Activated CD8-positive, alpha-beta memory T cell treated with anti-CD3 and anti-CD28 coated beads for 36 hours (primary cell): ENCODE measurements around the gene SCRN2. TPM values are rescaled to one million over a fixed set of nuclear protein-coding genes. Genes with fewer than 3 reads are reported as not detected.

Experiments used
- CTCF ChIA-PET: fragments of 350-600 bp; sonication (Branson Sonifier 250); formaldehyde crosslinking; loops from one replicate; lab custom pipeline; 2021; ENCODE audit warnings: antibody characterized with exemption; lab: Charles Lee
- POLR2A ChIA-PET: fragments of 350-600 bp; sonication (Branson Sonifier 250); formaldehyde crosslinking; loops from one replicate; lab custom pipeline; 2021; ENCODE audit warnings: antibody characterized with exemption; lab: Charles Lee
- total RNA-seq, 2 experiments: library from RNA; stranded (reverse); gene quantifications; one replicate each; pipeline ENCODE4 v1.2.3, GENCODE V29; 2021

The SCRN2 gene
- total RNA-seq, 2 experiments from 2014 or later: 18.4 to 18.7 TPM

DNA sequence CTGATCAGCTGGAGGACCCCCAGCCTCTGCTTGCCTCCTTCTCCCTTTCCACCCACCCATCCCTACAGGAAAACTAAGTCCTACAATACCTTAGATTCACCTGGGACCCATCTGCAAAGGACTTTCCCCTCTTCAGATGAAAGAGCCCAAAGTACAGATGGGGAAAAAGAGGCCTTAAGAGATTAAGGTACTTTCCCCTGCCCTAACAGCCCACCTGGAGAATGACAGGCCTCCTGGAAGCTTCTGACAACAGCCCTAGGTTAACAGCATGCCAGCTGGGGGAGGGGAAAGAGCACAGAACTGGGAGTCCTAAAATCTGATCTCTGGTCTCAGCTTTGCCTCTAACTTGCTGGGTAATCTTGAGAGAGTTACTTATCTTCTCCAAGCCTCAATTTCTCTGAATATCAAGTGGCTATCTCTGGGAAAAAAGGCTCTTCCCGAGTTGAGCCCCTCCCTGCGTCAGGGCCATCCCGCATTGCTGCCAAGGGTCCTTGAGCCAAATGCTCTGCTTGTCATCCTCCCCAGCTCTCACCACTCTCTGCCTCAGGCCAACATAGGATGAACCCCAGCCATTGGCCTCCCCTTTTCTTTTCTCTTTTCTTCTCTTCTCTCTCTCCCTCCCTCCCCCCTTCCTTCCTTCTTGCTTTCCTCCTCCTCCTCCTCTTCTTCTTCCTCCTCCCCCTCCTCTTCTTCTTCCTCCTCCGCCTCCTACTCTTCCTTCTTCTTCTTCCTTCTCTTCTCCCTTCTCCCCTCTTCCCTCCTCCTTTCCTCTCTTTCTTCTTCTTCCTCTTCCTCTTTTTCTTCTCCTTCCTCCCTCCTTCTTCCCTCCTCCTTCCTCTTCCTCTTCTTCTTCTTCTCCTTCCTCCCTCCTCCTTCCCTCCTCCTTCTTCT lies 32.4 kb upstream of the SCRN2 start:
- CTCF ChIA-PET: interaction anchor here (0.6 kb wide), 1 partner anchor 16 kb away, joined by 3 read pairs; no protein-coding TSS in a partner anchor

DNA sequence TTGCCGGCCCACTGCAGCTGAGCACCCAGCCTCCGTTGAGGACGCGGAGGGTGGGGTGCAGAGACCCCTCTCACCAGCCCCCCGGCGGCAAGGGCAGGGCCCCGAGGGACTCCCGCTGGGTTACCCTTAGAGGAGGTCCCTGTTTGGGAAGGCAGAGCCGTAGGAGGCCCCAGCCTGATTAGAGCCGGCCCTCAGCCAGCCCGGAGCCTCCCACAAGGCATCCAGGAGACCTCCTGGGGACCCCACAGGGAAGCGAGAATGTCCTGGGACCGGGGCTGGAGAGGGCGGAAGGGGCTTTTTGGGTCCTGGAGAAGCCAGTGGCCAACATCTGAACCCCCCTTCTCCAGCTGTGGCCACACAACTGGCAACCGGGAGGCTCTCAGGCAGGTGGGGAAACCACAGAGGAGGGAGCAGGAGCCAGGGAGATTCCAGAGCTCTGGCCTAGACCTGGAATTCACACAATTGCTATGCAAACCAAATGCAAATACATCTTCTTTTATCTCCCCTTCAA lies 31.6 kb upstream of the SCRN2 start:
- CTCF ChIA-PET: interaction anchor here (0.6 kb wide), 1 partner anchor 17 kb away, joined by 3 read pairs; no protein-coding TSS in a partner anchor

More for the DNA sequence above, 32.4 kb upstream of the SCRN2 start:
- POLR2A ChIA-PET: no interaction called here

GRCh38 chr17:47872019-47872650 lies 31.1 kb upstream of the SCRN2 start:
- ChIA-PET CTCF (interaction anchor here (0.7 kb wide), 1 partner anchor 64 kb away, joined by 3 read pairs; no protein-coding TSS in a partner anchor), POLR2A (interaction anchor here (0.7 kb wide), 1 partner anchor 25 kb away, joined by 6 read pairs; no protein-coding TSS in a partner anchor)

More for the DNA sequence above, 31.6 kb upstream of the SCRN2 start:
- POLR2A ChIA-PET: no interaction called here

- CTCF ChIA-PET: interaction anchor here (1.1 to 1.2 kb wide), 2 partner anchors 10 to 25 kb away, joined by 3 read pairs; no protein-coding TSS in a partner anchor
- POLR2A ChIA-PET: no interaction called here
Observed at GRCh38 chr17:47871048-47871447, 30.0 kb upstream of the SCRN2 start.

DNA sequence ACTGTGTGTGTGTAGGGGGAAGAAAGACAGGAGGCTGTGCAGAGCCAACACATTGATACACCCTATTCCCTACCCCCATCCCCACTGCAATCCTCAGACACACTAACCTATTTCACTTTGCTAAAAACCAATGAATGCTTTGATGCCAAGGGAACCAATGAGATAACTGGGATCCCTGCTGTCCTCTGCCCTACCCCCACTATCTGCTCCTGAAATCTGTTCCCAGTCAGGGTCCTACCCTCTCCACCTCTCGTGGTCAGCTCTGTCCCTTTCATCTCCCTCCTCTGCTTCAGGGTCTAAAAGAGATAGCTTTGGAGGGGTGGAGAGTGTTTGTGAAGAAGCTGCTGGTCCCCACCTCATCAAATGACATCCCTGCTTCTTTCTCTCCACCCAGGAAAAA lies 29.0 kb upstream of the SCRN2 start:
- ChIA-PET CTCF (interaction anchor here (0.6 to 1.2 kb wide), 3 partner anchors 11 to 84 kb away, joined by 3 read pairs; no protein-coding TSS in a partner anchor), POLR2A (no interaction called here)

DNA sequence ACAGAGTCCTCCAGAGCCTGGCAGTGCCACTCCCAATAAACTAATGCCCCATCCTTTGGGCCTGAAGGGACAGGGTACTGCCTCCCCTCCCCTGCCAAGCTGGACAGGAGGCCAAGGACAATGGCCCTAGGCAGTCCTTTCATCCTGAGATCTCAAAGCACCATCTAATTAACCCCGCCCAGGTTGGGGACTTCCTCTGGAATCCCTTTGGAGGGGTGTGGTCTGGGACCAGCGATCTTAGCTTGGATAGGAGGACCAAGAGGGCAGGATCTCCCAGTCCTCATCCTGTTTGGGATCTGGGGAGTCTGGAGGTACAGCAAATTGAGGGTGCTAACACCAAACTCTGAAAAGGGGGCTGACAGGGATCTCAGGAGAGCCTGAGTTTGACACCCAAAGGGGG lies 28.0 kb upstream of the SCRN2 start:
- CTCF ChIA-PET: interaction anchor here (0.7 kb wide), 1 partner anchor 20 kb away, joined by 3 read pairs; no protein-coding TSS in a partner anchor
- POLR2A ChIA-PET: no interaction called here

DNA sequence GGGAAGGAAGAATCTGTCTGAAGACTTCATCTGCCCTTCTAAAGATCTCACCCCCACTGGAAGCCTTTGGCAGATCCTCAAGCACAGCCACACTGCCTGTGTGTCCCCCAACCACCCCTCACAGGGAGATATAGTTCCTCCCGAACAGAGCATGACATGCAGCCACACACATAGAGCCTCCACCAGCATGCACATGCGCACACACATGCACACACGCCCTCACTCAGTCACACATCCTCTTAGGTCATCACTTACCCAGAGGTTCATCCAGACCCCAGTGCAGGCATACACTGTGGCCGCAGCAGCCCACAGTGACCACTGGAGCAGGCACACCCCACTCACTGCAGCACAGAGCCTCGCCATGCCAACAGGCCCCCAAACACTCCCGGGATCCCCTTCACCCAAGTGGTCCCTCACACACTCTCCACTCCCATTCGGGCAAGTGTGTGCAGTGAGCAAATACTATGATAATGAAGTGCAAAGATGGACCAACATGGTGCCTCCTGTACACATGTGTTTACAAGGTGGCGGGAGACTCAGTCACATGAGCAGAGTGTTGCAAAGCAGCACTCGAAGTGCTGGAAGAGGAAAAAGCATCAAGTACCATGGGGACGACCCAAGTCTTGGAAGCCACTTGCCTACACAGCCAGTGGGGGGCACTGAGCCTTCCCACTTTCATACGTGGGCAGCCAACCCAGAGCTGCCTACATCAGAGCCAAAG lies 26.9 kb upstream of the SCRN2 start:
- ChIA-PET CTCF (no interaction called here), POLR2A (no interaction called here)

DNA sequence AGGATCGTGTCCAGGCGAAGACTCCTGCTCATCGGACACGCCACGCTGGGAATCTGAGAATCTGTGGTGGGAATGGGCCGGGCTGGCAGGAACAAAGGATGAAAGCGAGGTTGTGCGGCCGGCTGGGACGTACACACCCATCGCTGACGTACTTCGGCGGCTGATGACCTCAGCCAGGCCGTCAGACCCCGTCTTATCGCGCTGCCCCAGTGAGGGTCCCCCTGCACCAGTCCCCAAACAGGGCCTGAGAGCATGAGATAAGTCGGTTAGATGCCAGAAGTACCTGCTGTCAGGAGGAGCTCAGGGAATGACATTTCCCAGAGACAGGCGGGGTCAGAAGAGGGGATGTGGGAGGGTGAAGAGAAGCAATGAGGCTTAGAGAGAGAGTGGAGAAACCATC lies 25.9 kb upstream of the SCRN2 start:
- CTCF ChIA-PET: interaction anchor here (0.5 kb wide), 1 partner anchor 9 kb away, joined by 5 read pairs; no protein-coding TSS in a partner anchor
- POLR2A ChIA-PET: no interaction called here

DNA sequence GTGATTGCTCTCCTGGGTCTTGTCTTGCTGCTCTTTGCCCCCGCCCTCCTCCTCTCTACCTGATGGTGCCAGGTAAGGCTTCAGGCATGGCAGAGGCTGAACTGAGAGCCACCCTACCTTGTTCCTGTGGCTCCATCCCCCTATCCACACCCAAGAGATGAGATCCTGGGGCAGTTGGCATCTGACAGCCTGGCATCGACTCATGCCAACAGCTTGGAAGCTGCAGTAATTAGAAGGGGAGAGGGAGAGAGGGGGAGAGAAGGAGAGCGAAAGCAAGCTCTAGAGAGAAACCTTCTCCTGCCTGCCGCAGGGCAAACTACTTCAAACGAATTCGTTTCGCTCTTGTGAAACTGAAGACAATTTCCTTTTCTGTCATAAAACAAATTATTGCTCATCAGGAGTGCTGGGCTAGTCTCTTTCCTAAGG lies 23.7 kb upstream of the SCRN2 start:
- CTCF ChIA-PET: interaction anchor here (0.7 to 1.7 kb wide), 3 partner anchors 18 to 25 kb away, joined by 3 to 5 read pairs (median 3); partner anchors contain the start of gene SCRN2
- POLR2A ChIA-PET: no interaction called here

DNA sequence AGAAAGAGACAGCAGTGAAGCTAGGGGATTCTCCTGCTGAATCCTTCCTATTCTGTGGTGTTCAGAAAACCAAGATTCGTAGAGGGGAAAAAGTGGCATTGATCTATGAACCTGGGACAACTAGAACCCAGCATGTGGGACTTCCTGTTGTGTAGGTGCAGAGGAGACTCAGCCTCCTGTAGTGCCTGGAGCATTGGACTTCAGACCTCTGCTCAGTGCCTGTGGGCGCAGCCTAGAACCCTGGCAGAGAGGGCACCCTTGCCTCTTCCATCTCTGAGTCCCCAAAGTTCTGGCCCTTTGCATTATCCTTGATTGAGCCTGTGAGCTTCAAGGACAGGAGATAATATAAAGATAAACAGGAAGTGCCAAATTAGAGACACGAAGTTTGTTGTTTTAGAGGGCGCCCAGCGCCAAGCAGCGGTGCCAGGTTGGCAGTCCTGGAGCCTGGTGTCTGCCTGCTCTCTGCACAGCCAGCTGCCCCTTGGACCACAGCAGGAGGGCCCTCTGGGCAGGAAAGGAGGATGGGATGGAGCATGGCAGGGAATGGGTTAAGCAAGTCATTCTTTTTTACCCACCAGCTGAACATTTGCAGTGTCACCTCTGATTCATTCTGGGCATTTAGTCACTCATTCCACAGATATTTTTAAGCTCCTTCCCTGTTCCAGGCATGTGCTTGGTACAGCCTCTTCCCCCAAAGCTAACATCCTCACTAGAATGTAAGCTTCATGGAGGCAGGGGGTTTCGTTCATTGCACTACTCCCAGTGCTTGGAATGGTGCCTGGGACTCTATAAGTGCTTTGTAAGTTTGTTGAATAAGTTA lies 21.8 kb upstream of the SCRN2 start:
- ChIA-PET POLR2A (no interaction called here), CTCF (interaction anchor here (0.5 to 0.7 kb wide), 2 partner anchors 13 to 128 kb away, joined by 3 read pairs; no protein-coding TSS in a partner anchor)

DNA sequence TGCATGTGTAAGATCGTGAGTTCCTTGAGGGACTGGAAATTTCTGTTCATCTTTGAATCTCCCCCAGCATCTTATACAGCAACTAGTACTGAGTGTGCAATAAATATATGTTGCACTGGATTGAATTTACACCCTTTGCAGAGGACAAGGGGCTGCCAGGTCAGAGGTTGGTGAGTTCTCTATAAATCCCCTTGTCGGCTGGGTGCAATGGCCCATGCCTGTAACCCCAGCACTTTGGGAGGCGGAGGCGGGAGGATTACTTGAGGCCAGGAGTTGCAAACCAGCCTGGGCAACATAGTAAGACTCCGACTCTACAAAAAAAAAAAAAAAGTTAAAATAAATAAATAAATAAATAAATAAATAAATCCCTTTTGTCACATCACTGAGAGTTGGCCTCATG lies 19.3 kb upstream of the SCRN2 start:
- ChIA-PET POLR2A (no interaction called here), CTCF (interaction anchor here (28.0 kb wide), 1 partner anchor 29 kb away, joined by 379 read pairs; the partner anchor contains the start of gene SP2)

DNA sequence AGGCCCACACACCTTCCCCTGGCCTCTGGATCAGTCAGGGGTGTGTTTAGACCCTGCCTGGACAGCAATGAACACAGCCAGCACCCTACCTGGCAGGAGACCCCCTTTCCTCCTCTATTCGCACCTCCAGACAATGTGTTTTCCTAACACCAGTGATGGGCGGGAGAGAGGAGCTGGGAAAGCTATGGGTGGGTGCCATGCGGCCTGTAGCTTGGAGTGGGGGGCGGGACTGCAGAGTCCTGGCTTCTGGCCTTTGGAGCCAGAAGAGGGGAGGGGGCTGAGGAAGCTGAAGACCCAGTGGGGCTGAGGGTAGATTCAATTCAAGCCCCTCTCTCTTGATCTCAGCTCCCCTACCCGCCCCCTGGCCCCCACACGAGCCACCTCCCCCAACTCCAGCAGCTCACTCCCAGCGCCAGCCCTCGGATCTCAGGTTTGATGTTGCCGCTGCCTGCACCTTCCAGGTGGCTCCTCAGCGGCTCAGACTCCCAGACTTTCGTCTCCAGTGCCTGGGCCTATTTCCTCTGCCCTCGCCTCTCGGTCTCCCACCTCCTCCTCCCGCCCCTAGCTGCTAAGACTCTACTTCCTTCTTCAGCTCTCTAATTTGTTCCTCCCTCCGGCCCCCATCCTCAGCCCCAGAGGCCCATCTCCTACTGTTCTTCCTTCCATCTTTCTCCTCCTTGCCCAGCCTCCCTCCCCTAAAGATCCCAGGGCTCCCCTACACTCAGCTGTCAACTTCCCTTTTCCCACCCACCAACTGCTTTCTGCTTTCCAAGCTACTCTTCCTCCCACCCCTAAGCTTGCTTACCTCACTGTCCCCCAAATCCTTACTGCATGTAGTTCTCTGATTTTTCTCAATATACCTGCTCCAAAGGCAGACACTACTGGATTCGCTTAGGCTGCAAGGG lies 16.7 kb upstream of the SCRN2 start:
- ChIA-PET POLR2A (no interaction called here), CTCF (interaction anchor here (0.6 to 28.0 kb wide), 2 partner anchors 31 to 1457 kb away, joined by 3 to 379 read pairs; partner anchors contain the start of gene SP2)

DNA sequence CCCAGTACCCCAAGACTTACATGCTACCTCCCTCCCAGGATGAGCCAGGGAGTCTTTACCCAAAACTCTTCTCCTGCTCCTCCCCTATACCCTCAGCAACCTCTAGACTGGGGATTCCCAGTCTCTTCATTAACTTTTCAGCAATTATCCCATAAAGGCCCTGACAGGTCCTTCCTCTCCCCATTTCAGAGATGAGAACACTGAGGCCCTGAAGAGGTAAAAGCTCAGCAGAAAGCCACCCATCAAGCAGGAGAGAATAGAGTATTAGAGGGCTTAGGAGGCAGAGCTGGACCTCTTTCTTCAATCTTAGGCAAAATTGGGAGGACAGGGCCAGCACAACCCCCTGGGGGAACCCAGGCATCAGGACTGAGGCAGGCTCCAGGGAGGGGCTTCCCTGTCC lies 15.8 kb upstream of the SCRN2 start:
- ChIA-PET CTCF (interaction anchor here (28.0 kb wide), 1 partner anchor 32 kb away, joined by 379 read pairs; the partner anchor contains the start of gene SP2), POLR2A (no interaction called here)

DNA sequence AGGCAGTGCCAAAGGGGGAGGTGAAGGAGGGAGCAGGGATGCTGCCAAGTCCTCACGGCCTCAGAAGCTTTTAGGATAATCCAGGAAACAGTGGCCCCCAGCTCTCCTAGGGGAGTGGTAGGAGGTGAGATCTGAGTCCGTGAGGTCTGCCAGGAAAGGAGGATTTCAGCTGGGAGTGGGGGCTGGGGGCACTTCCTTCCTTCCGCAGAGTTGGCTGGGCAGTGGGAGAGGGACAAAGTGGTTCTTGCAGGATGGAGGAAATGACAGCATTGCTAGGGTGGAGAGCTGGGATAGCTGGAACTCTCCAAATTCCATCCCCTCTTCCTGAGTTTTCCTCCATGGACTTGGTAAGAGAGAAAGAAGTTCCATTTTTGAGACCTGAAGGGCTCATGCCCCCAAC lies 14.7 kb upstream of the SCRN2 start:
- CTCF ChIA-PET: interaction anchor here (0.6 to 28.0 kb wide), 3 partner anchors 15 to 34 kb away, joined by 4 to 379 read pairs (median 4); partner anchors contain the start of genes OSBPL7, SCRN2 and SP2

DNA sequence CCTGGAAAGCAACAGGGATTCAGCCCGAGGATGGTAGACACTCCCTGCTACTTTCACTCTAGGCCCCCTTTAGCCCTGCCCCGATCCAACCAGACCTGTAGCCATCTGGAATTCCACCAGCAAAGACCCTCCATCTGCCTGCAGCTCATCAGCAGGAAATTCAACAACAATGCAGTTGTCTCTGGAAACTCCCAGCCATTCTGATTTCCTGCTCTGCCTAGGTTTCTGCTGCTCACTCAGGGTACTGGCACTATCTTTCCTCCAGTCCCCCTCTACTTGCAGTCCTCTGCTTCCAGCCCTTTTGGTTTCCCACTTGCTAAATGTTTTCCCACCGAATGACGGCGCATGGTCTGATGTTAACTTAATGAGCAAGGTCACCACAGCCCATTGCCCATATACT lies 12.5 kb upstream of the SCRN2 start:
- ChIA-PET POLR2A (interaction anchor here (0.6 kb wide), 1 partner anchor 36 kb away, joined by 5 read pairs; no protein-coding TSS in a partner anchor), CTCF (interaction anchor here (28.0 kb wide), 1 partner anchor 36 kb away, joined by 379 read pairs; the partner anchor contains the start of gene SP2)

More for the DNA sequence above, 14.7 kb upstream of the SCRN2 start:
- POLR2A ChIA-PET: no interaction called here
